Epithelial cell of proximal tubule (primary cell): ENCODE data around the gene LIME1. TPM values are rescaled to one million over a fixed set of nuclear protein-coding genes. Genes with fewer than 3 reads are reported as not detected.

Experiments
- DNase-seq: peaks from one replicate; pipeline ENCODE4 v3.0.0-alpha.2; 2011; ENCODE audit warnings: low read depth
- H3K4me3 ChIP-seq: 2 replicates; pipeline ENCODE4 v1.5.1; 2011; ENCODE audit warnings: low read depth, mild to moderate bottlenecking, low read length
- total RNA-seq: library from RNA; depleted of rRNA; stranded (reverse); fragments of >200 nt; gene quantifications from 2 replicates; pipeline ENCODE4 v1.2.3, GENCODE V29; 2015
- TF ChIP-seq, protein P1 (sequence below): conservative IDR thresholded peaks from 2 replicates; pipeline ENCODE4 v1.5.1; 2012; ENCODE audit warnings: low read depth, mild to moderate bottlenecking, low read length

LIME1 gene
- total RNA-seq, 1 donor from 2014 or later: 19.1 TPM

DNA sequence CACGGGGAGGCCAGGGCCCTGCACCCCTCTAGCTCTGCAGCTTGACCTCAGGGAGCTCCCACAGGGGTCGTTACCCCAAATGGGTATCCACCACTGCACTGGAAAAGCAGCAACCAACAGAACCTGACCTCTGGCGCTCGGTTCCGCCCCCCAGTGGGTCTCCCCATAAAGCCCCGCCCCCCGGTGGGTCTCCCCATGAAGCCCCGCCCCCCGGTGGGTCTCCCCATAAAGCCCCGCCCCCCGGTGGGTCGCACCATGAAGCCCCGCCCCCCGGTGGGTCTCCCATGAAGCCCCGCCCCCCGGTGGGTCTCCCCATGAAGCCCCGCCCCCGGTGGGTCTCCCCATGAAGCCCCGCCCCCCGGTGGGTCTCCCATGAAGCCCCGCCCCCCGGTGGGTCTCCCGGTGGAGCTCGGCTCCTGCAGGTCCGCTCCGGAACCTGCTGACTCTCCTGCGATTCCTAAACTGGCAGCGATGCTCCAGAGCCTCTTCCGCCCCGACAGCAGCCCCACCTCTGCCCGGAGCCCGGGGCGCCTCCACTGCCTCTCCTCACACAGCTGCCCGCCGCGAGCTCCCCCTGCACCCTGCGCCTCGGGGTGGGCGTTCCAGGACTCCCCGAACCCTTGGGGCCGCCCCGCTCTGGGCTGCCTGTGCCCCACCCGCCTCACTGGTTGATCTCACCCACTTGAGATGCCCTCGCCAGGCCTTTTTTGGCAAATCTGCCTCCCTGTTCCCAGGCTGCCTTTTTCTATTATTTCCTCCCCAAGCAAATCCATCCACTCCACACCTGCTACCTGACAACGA is 15.2 kb downstream of the LIME1 start:
- H3K4me3 ChIP-seq: no peak overlapping the region
- TF ChIP-seq, protein P1, sequence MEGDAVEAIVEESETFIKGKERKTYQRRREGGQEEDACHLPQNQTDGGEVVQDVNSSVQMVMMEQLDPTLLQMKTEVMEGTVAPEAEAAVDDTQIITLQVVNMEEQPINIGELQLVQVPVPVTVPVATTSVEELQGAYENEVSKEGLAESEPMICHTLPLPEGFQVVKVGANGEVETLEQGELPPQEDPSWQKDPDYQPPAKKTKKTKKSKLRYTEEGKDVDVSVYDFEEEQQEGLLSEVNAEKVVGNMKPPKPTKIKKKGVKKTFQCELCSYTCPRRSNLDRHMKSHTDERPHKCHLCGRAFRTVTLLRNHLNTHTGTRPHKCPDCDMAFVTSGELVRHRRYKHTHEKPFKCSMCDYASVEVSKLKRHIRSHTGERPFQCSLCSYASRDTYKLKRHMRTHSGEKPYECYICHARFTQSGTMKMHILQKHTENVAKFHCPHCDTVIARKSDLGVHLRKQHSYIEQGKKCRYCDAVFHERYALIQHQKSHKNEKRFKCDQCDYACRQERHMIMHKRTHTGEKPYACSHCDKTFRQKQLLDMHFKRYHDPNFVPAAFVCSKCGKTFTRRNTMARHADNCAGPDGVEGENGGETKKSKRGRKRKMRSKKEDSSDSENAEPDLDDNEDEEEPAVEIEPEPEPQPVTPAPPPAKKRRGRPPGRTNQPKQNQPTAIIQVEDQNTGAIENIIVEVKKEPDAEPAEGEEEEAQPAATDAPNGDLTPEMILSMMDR: no peak
- no peak for DNase-seq

DNA sequence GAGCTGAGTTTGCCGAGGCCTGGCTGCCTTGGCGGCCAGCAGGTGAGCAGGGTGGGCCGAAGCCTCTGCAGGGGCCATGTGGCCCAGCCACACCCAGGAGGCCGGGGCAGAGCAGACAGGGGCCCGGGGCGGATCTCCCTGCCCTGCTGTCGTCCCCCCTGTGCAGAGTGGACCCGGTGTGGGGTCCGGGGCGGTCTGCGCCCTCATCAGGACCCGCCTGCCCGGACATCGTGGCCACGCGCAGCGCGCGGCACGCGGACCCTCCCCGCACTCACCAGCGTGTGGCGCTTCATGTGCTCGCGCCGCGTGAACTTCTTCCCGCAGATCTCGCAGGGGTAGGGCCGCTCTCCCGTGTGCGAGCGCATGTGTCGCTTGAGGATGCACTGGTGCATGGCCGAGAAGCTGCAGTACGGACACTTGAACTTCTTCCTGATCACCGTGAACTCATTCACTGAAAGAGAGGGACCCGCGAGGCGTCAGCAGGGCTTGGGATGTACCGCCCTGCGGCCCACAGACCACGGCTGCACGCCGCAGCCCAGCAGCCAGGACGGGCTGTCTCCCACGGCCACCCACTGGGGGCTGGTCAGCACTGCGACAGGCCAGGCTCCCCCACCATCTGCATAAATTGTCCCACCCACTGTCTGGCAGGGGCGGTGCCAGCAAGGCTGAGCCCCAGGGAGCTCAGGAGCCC is 16.1 kb downstream of the LIME1 start:
- no peak for DNase-seq
- TF ChIP-seq, protein P1: no peak

DNA sequence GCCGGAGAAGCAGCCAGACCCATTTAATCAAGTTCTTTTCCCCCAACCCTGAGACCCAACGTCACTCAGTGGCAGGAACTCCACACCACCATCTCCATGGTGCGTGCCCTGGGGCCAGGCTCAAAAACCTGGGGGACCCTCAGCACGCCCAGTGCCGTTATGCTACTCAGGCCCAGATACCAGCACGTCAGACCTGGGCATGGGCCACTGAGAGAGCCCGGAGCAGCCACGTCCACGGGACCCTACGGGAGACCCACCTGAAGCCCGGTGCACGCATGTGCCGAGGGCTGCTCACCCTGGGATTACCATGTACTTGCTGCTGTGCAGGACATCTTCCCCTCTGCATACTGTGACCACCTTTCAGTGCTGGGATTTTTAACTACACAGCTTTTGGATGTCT is 16.9 kb downstream of the LIME1 start:
- DNase-seq: no peak
- TF ChIP-seq, protein P1: no peak

More for the DNA sequence above, 16.1 kb downstream of the LIME1 start:
- H3K4me3 ChIP-seq: no peak overlapping the region

DNA sequence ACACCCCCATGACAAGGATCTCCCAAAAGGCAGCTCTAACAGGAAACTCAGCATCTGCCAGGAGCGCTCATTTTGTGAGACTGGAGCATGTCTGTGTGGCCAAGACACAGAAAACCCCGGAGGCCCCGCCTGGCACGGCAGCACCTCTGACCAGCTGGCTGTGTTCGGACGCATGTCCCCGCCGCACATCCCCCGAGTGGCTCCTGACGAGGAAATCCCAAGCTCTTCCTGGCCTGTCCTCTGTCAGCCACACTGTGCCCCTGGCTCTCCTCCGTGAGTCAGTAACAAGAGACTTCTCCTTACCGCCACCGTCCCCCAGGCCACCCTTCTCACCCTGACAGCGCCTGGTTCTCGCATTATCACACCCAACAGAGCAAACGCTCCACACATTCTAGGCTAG is 17.5 kb downstream of the LIME1 start:
- TF ChIP-seq, protein P1: no peak
- no peak overlapping the region for H3K4me3 ChIP-seq
- DNase-seq: no peak

More for the DNA sequence above, 16.9 kb downstream of the LIME1 start:
- H3K4me3 ChIP-seq: no peak overlapping the region

DNA sequence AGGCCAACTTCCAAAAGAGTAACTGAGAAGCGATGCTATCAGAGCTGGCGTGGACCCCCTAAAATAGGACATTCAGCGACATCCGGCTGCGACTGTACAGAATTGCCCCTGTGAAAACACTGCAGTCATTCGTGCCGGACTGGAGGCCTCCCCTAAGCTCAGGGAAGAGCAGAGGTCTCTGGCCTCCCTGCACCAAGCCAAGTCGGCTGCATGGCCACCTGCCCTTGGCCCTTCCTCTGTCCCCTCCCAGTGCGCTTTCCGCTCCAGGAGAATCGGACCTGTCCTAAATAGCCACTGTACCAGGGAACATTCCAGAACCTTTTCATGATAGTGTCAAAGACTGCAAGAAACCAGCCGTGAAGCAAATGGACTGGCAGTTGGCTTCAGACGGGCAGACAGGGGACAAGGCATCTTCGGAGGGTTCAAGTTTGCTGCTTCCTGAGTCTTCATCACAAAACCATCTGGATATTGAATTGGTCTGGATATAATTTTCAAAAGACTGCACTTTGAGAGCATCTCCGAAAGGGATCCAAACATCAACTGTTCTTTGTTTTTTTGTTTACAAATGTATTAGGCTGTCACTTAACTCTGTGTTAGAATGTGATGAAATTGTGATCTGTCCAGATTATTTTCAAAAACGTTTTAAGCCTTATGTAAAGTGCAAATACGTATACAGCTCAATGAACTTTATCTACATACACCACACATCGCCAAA is 19.6 kb downstream of the LIME1 start:
- no peak overlapping the region for H3K4me3 ChIP-seq
- TF ChIP-seq, protein P1: no peak
- no peak for DNase-seq

DNA sequence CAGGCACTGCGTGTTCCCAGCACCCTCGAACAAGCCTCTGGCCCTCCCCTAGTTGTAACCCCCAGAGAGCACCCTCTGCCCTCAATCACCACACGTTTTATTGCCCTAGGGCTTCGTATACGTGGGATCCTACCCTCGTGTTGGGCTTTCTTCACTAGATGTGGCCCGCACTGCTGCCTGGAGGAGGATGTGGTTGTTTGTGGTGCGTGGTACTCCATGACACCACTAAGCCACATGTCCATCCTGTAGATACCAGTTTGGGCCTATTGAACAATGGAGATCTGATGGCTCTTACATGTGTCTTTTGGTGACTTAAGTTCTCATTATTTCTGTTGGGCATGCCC is 20.2 kb downstream of the LIME1 start:
- H3K4me3 ChIP-seq: no peak overlapping the region
- TF ChIP-seq, protein P1: no peak
- DNase-seq: no peak
